ENCODE results near the gene SLC25A36. TPM values are rescaled to one million over a fixed set of nuclear protein-coding genes. Genes with fewer than 3 reads are reported as not detected.

SLC25A36 gene
- total RNA-seq (2014; rRNA removed; shearing (Covaris generic)) (45.1 and 95.2 TPM in 2 replicates), polyA plus RNA-seq (2016; fragmentation: Nextera tagmentation; extraction: Ambion mirVana) (58.6 and 61.5 TPM in 2 replicates)

- H3K27ac ChIP-seq = peak within 1 kb of the TSS; percentile 97
- H3K4me2 ChIP-seq (ENCODE audit: unreplicated experiment) = peak within 1 kb of the TSS; percentile 98
- peak within 1 kb of the TSS; percentile 86 for H2AFZ ChIP-seq
- in situ Hi-C loops (cut with MboI) = no loop called here
- peaks cover 16% of the 10 kb centered on the region for H3F3A ChIP-seq (ENCODE audit: insufficient read depth)
- H3K9me3 ChIP-seq (ENCODE audit: low read depth) = no peaks in the 10 kb centered on the region
- H3K36me3 ChIP-seq (ENCODE audit: low read depth) = no peaks in the 10 kb centered on the region
- H3K4me3 ChIP-seq = peak within 1 kb of the TSS; percentile 87
- TF ChIP-seq EZH2phosphoT487 (IDR thresholded peaks at IDR 0.05; ENCODE audit: insufficient read depth, low read depth) = no peak
- no peak for TF ChIP-seq EZH2 (IDR thresholded peaks at IDR 0.05; ENCODE audit: insufficient read depth, poor library complexity, severe bottlenecking)
- WGBS, 2 experiments (ENCODE audit: low coverage in 1 of 2, low lambda C conversion rate in 2 of 2, missing lambda C conversion rate in 2 of 2) = 1% methylated on average over 61 to 70 of the region's 72 CpGs
- peak within 1 kb of the TSS; percentile 99 for H3K9ac ChIP-seq
- peaks cover 16% of the 10 kb centered on the region; the same call in 1 of the 2 replicates for H4K20me1 ChIP-seq (ENCODE audit: insufficient read depth)
- peaks cover 27% of the 10 kb centered on the region for H3K4me1 ChIP-seq (ENCODE audit: insufficient read depth)
- peaks cover 44% of the 10 kb centered on the region for H3K79me2 ChIP-seq (ENCODE audit: insufficient read depth)
- H3K27me3 ChIP-seq (replicated peaks; ENCODE audit: insufficient read depth) = no peaks in the 10 kb centered on the region
- DNase-seq = peak; percentile 100
- peaks cover 6% of the 10 kb centered on the region; the same call in 1 of the 2 replicates for H3K9me2 ChIP-seq (ENCODE audit: insufficient read depth)
These were observed at the start of gene SLC25A36 for GRCh38 chr3:140941434-140942220. Gene SLC25A36 (plus strand): TSS chr3:140941836. CDS start chr3:140942055, 219 bp downstream.

- 46 to 56% methylated on average over 3 of the region's 3 CpGs for WGBS, 2 experiments (ENCODE audit: low coverage in 1 of 2, low lambda C conversion rate in 2 of 2, missing lambda C conversion rate in 2 of 2)
- Histone ChIP-seq H3K9me2 (ENCODE audit: insufficient read depth) (no peaks in the 10 kb centered on the region), H3K4me1 (ENCODE audit: insufficient read depth) (peaks cover 6% of the 10 kb centered on the region), H3K27ac (no peak overlapping the region), H3K9me3 (ENCODE audit: low read depth) (no peaks in the 10 kb centered on the region), H3F3A (ENCODE audit: insufficient read depth) (0 out of 2 replicates have a peak, but pooled peaks cover 9% of the 10 kb centered on the region), H3K4me2 (ENCODE audit: unreplicated experiment) (no peak overlapping the region), H3K4me3 (no peak overlapping the region), H3K36me3 (ENCODE audit: low read depth) (no peaks in the 10 kb centered on the region), H4K20me1 (ENCODE audit: insufficient read depth) (no peaks in the 10 kb centered on the region), H3K9ac (no peak overlapping the region), H3K79me2 (ENCODE audit: insufficient read depth) (no peaks in the 10 kb centered on the region), H3K27me3 (replicated peaks; ENCODE audit: insufficient read depth) (peaks cover 27% of the 10 kb centered on the region), H2AFZ (no peak overlapping the region)
- TF ChIP-seq EZH2phosphoT487 (IDR thresholded peaks at IDR 0.05; ENCODE audit: insufficient read depth, low read depth) (no peak), EZH2 (IDR thresholded peaks at IDR 0.05; ENCODE audit: insufficient read depth, poor library complexity, severe bottlenecking) (no peak)
- in situ Hi-C loops (cut with MboI) = loop anchor here (5.0 kb wide), 1 partner anchor 210 kb away; no protein-coding TSS in a partner anchor
- peak; percentile 17 for DNase-seq
These were observed 44.6 kb upstream of the SLC25A36 start for GRCh38 chr3:140896997-140897396.

GRCh38 chr3:140898340-140899180 is 43.1 kb upstream of the SLC25A36 start:
- Histone ChIP-seq H4K20me1 (ENCODE audit: insufficient read depth) (no peaks in the 10 kb centered on the region), H3K27me3 (replicated peaks; ENCODE audit: insufficient read depth) (peaks cover 26% of the 10 kb centered on the region), H3K9ac (no peak overlapping the region), H3K4me1 (ENCODE audit: insufficient read depth) (peaks cover 6% of the 10 kb centered on the region), H3K9me3 (ENCODE audit: low read depth) (no peaks in the 10 kb centered on the region), H3K4me3 (no peak overlapping the region), H3K4me2 (ENCODE audit: unreplicated experiment) (no peak overlapping the region), H3K27ac (peak overlapping the region; percentile 15; the same call in 1 of the 2 replicates), H3F3A (ENCODE audit: insufficient read depth) (0 out of 2 replicates have a peak, but pooled peaks cover 9% of the 10 kb centered on the region), H3K36me3 (ENCODE audit: low read depth) (no peaks in the 10 kb centered on the region), H2AFZ (no peak overlapping the region), H3K79me2 (ENCODE audit: insufficient read depth) (no peaks in the 10 kb centered on the region), H3K9me2 (ENCODE audit: insufficient read depth) (no peaks in the 10 kb centered on the region)
- in situ Hi-C loops (cut with MboI) = loop anchor here (5.0 kb wide), 1 partner anchor 209 kb away; no protein-coding TSS in a partner anchor
- 40 to 44% methylated on average over 3 of the region's 3 CpGs for WGBS, 2 experiments (ENCODE audit: low coverage in 1 of 2, low lambda C conversion rate in 2 of 2, missing lambda C conversion rate in 2 of 2)
- no peak for TF ChIP-seq EZH2 (IDR thresholded peaks at IDR 0.05; ENCODE audit: insufficient read depth, poor library complexity, severe bottlenecking)
- TF ChIP-seq EZH2phosphoT487 (IDR thresholded peaks at IDR 0.05; ENCODE audit: insufficient read depth, low read depth) = no peak
- DNase-seq = peak; percentile 89

- in situ Hi-C loops (cut with MboI) = loop anchor here (5.0 kb wide), 1 partner anchor 208 kb away; no protein-coding TSS in a partner anchor
- H3K9me3 ChIP-seq (ENCODE audit: low read depth) = no peaks in the 10 kb centered on the region
- DNase-seq = no peak
- H3K9ac ChIP-seq = no peak overlapping the region
- WGBS, 2 experiments (ENCODE audit: low coverage in 1 of 2, low lambda C conversion rate in 2 of 2, missing lambda C conversion rate in 2 of 2) = 18 to 58% methylated on average over 1 of the region's 1 CpG
- no peaks in the 10 kb centered on the region for H3K36me3 ChIP-seq (ENCODE audit: low read depth)
- peaks cover 6% of the 10 kb centered on the region for H3K4me1 ChIP-seq (ENCODE audit: insufficient read depth)
- H3F3A ChIP-seq (ENCODE audit: insufficient read depth) = 0 out of 2 replicates have a peak, but pooled peaks cover 9% of the 10 kb centered on the region
- H3K27me3 ChIP-seq (replicated peaks; ENCODE audit: insufficient read depth) = peaks cover 18% of the 10 kb centered on the region
- H4K20me1 ChIP-seq (ENCODE audit: insufficient read depth) = no peaks in the 10 kb centered on the region
- H3K27ac ChIP-seq = no peak overlapping the region
- no peak overlapping the region for H3K4me2 ChIP-seq (ENCODE audit: unreplicated experiment)
- no peak for TF ChIP-seq EZH2phosphoT487 (IDR thresholded peaks at IDR 0.05; ENCODE audit: insufficient read depth, low read depth)
- no peak for TF ChIP-seq EZH2 (IDR thresholded peaks at IDR 0.05; ENCODE audit: insufficient read depth, poor library complexity, severe bottlenecking)
- H2AFZ ChIP-seq = no peak overlapping the region
- no peaks in the 10 kb centered on the region for H3K79me2 ChIP-seq (ENCODE audit: insufficient read depth)
- H3K4me3 ChIP-seq = no peak overlapping the region
- no peaks in the 10 kb centered on the region for H3K9me2 ChIP-seq (ENCODE audit: insufficient read depth)
These were observed 42.3 kb upstream of the SLC25A36 start for GRCh38 chr3:140899363-140899762.

Data from GM23248 (cell line).